A172 (cell line): ENCODE measurements around the gene SH3GL2. TPM values are rescaled to one million over a fixed set of nuclear protein-coding genes. Genes with fewer than 3 reads are reported as not detected.

Experiments used
- DNase-seq: peaks from one replicate; pipeline ENCODE4 v3.0.0-alpha.2; 2015; ENCODE audit warnings: low spot score
- total RNA-seq: library from RNA; depleted of rRNA; stranded (reverse); fragments of >200 nt; shearing (Covaris generic); gene quantifications from 2 replicates; pipeline ENCODE4 v1.2.3, GENCODE V29; 2014

Gene SH3GL2
- total RNA-seq, 1 experiment from 2014 or later: not detected

GRCh38 chr9:17611342-17611741, 32.5 kb downstream of the SH3GL2 start:
- DNase-seq: no peak

GRCh38 chr9:17611917-17612316, 33.1 kb downstream of the SH3GL2 start:
- DNase-seq: no peak

DNA sequence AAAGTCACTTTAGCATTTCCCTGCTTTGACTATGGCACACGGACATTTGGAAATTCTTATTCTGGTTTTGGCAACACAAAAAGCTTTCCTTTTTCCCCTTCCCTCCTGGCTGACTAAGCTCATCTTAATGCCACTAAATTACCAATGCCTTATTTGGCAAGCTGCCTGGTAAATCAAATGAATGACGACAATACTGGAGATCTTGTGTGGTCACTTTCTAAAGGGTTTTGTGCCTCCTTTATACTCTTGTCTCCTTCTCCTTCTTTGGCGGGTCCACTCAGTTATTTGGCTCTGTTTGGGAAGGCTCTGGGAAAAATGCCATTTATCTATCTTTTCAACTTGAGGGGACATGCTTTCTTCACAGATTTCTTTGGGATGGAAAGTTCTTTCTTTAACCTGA, 34.9 kb downstream of the SH3GL2 start:
- peak; percentile 61 for DNase-seq

DNA sequence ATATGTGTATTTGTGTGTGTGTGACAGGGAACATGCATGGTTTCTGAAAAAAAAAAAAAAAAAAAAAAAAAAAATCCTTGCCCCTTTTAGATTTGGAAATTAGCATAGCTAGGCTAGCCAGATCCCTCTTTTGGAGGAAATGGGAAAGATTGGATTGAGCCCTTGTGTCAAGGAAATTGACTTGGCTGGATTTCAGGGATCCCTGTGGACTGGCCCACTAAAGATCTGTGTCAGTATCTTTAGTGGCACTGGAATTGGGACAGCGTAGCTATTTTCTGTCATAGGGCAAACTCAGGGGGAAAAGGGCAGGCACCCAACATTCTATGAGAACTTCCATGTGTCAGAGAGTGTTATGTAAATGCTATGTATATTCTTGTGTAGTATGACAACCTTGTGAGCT, 35.4 kb downstream of the SH3GL2 start:
- DNase-seq: no peak

DNA sequence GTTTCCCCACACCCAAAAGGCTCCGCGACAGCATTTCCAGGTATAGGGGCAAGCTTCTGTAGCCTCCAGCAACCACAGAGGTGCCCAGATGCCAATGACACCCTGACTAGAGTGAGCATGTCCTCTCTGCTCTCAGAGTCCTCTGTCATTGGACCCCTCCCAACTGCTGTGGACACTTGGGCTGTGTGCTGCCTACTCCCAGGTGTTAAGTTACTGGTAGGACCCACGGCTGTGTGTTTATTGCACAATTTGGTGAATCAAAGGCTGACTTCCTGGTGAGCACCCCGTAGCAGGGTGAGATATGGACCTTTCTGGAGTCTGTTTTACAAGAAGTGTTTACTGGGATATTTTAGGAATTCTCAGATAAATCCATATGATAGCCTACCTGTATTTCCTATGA, 36.0 kb downstream of the SH3GL2 start:
- DNase-seq: no peak

DNA sequence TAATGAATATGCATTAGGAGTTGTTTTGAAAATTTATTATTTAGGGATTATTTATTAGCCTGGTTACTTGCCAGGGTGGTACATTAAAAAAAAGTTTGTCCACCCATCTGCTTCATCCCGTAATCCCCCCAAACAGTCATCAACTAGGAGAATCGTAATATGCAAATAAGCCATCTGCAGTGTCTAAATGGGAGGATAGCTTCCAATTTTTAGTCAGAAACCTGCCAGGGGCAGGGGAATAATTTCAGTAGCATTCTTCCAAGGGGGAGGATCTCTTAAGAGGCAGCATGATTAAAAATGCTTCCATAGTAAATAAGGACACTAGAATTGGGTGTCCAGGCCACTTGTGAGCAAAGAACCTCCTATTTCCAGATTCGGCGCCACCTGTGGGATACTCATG, 43.3 kb downstream of the SH3GL2 start:
- DNase-seq: no peak

- no peak for DNase-seq
Observed at GRCh38 chr9:17622749-17623148, 43.9 kb downstream of the SH3GL2 start.

DNA sequence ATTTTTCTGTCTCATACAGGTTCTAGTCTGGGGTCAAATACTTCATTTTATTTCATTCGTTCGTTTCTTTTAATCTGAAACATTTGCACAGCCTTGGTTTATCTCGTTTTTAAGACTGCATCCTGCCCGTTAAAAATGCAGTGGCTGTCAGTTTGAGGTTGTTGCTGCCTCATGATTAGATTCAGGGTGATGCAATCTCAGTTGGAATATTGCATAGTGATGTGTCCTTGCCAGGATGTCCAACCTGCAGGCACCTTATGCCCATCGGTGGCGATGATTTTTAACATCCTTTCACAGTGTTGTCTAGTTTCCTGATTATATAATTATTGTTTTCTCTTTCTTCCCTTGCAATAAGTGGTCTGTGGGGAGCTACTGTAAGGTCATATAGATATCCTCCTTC, 45.1 kb downstream of the SH3GL2 start:
- no peak for DNase-seq

- DNase-seq: no peak
Observed at GRCh38 chr9:17624571-17624970, 45.7 kb downstream of the SH3GL2 start.

DNA sequence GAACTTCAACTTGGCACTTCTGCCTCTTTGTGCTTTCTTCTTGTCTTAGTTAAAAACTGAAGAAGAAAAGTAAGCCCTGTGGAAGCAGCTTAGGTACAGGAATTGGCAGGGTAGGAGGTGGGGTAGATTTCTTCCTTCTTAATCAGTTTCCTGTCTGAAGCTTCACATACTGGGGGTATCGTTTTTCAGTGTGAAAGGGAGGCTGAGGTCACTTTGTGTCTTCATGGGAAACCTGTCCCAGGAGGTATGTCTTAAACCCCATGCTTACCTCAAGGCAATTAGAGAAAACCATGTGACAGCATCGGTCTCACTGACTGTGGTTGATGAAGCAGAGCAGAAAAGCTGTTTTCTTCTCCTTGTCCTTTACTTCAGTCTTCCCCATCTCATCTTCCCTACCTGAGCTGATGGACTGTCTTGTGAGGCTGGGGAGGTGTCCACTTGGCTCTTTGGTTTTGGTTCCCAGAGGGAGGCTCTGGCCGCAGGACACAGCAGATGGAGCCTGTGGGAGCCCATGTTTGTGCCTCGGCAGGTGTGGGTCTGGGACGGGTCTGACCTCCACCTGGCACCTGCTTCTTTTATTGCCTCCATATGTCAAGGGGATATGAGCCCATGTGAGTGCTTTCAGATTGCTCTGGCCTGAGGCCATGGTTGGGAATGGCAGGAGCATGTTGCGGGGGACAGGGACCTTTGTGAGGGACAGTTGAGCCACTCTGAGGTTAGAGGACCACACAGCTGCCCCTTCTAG, 47.0 kb downstream of the SH3GL2 start:
- DNase-seq: no peak

GRCh38 chr9:17627641-17628040, 48.8 kb downstream of the SH3GL2 start:
- DNase-seq: no peak

DNA sequence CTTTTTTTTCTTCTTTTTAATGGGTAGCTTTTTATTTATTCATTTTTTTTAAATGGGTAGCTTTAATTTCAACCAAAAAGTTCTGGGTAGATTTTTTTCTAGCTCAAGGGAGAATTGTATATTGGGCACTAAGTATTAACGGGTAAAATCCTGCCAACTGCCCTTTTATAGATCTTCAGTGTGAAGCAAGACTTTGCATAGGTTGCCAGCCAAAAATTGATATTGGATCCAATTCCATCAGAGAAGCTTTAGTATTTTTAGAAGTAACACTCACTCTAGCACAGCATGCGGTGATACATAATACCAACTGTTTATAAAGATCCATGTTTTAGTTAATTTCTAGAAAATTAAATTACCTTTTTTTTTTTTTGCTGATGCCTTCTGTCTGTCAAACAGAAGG, 49.8 kb downstream of the SH3GL2 start:
- DNase-seq: no peak

- DNase-seq: peak; percentile 35
Observed at GRCh38 chr9:17630531-17630949, 51.7 kb downstream of the SH3GL2 start.

DNA sequence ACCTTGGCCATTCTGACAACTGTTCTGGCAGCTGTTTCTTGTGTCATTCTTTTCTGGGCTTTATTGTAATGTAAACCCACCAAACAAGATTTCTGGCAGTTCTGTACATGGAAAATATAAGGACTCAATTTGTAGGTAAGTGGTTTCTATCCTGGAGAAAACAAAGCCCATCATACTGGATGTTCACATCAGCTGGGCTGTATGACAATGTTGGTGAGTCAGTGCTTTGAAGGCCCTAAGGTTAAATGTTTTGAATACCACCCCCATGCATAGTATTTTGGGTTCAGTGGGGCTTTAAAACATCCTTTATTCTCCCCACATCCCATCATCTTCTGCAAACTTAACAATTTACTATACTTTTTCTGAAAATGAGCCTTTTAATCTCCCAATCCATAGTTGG, 52.5 kb downstream of the SH3GL2 start:
- no peak for DNase-seq

DNA sequence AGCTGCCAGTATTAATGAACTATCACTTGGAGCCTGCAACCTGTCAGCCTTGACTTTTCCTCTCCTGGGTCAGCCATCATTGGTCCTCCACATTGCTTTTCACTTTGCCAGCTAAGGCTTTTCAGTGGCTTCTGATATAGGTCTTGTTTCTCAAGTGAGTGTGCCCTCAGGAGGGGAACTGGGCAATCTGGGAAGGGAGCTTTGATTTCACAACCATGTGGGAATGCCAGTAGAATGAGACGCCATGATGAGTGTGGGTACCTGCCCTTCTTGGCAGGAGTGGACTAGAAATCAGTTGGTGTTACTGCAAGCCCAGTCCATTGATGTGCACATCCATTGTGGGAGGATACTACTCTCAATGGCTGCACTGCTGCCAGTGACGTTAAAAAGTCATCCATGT, 54.1 kb downstream of the SH3GL2 start:
- no peak for DNase-seq

- DNase-seq: peak; percentile 28
Observed at GRCh38 chr9:17635115-17635890, 56.4 kb downstream of the SH3GL2 start.

DNA sequence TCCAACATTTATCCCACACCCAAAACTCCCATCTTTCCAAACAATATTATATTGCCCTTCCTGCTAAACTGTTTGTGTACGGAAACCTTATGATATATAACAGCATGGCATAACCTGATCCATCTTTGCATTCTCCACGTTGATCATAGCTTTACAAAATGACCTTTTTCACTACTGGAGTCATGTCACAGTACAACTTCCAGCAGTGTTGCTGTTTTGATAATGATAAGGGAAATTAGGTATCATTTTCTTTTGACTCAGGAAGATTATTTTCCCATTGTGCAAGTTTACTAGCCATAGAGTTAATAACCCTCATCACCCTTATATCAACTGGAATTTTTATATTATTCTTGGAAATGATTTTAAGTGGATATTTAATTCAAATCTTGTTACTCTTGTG, 57.5 kb downstream of the SH3GL2 start:
- DNase-seq: no peak

GRCh38 chr9:17636821-17637220, 58.0 kb downstream of the SH3GL2 start:
- no peak for DNase-seq

DNA sequence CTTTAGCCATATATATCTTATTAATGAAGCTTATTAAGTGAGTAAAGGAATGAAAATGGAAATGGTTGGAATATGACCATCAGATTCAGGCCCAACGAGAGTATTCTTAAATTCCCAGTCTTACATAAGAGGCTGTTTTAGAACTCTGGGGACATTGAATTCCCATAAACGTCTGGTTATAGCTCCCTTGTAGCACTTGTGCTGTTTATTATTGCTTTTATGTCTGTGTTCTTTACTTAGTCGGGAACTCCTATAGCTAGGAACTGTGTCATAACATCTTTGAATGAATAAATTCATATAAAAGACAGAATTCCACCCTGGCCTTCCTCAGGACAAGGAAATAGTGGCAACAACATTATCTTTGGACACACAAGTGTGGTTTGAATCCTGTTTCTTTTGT, 58.4 kb downstream of the SH3GL2 start:
- DNase-seq: no peak

DNA sequence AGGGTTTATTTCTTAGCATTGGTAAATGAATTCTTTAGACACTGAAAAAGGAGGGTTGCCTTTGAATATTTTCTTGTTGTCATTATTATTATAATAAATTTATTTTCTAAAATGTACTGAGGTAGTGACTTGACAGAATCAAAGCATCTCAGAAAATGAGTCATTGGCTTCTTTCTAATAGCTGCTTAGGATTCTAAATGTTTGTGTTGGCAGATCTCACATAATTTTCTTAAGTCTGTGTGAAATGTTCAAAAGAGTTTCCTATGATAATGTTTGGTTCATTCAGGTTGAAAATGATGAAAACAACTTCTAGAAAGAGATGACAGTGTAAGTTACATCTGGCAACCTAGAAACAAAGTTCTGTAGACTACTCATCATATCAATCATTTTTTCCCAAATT, 69.7 kb downstream of the SH3GL2 start:
- DNase-seq: no peak

GRCh38 chr9:17651725-17652124, 72.9 kb downstream of the SH3GL2 start:
- DNase-seq: no peak

- no peak for DNase-seq
Observed at GRCh38 chr9:17653947-17654465, 75.1 kb downstream of the SH3GL2 start.

DNA sequence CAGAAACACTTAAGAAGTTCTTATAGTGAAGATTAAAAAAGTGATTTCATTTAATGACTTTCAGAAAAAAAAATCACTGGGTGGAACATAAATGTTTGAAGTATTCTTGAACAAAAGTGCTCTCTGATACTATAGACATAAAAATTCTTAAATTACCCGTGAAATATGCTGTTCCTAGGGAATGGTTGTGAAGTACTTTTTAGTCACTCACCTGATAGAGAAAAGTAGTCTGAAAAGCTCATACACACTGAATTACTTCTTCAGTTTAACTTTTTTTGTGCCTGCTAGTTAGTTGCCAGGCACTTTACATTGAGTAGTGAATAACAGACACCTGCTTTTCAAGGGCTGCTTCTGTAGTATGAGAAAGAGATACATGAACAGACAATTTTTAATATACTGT, 78.0 kb downstream of the SH3GL2 start:
- no peak for DNase-seq
